Measurements from ENCODE around the gene SEMA4G. TPM values are rescaled to one million over a fixed set of nuclear protein-coding genes. Genes with fewer than 3 reads are reported as not detected.
A peak's percentile ranks its signal among the peaks of the same experiment; 100 is the strongest.

Gene SEMA4G
- total and polyA plus RNA-seq, 2 of the 13 experiments (the other 11 are each of a cell fraction or from before 2014, with no cell fraction given), result 46.2 to 207 TPM

DNA sequence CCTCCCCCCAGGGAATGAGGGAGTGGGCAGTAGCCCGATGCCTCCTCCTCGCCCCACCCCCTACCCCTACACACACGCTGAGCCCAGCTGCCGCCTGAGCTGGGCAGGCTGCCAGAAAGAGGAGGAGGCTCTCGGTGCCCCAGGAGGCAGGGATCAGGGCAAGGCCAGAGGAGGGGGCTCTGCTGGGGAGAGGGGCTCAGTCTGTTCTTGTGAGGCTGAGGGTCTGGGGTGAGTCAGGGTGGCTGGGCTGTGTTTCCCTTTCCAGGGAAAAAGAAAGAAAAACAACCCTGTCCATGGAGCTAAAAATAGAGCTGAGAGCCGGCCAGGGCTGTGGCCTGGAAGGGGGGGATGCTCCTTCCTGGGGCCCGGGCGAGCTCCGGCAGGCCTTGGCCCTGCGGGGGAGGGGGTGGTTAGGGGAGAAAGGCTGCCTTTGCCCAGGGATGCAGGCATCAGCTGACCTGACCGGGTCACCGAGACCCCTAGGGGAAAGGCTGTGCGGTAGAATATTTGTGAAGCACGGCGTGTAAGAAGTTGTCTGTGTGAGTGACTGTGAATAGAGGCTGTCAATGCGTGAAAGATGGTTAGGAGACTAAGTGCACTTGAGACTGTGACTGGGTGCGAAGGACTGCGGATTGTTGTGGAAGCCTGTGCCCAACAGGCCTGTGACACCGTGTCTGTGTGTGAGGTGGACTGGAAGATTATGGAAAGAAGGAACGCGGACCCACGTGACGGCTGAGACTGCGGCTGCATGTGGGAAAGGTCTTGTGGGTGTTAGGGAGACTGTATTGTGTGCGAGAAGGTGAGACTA, 29.1 kb downstream of the SEMA4G start (continued):
- TF ChIP-seq YEATS4 (CRISPR knock-in tag; IDR thresholded peaks at IDR 0.05; ENCODE audit: borderline replicate concordance), result no peak
- no peak; the same call in 1 of the 2 replicates for TF ChIP-seq NKX3-1 (CRISPR knock-in tag; IDR thresholded peaks at IDR 0.05)
- TF ChIP-seq BCL3 (CRISPR knock-in tag; IDR thresholded peaks at IDR 0.05), result no peak
- no peak for TF ChIP-seq ZBTB43 (CRISPR knock-in tag; conservative IDR thresholded peaks at IDR 0.05)
- peak; percentile 87; the same call in 1 of the 2 replicates for TF ChIP-seq ZNF326 (CRISPR knock-in tag; IDR thresholded peaks at IDR 0.05; ENCODE audit: borderline replicate concordance)
- TF ChIP-seq MYPOP (CRISPR knock-in tag; IDR thresholded peaks at IDR 0.05), result no peak
- TF ChIP-seq ZNF180 (CRISPR knock-in tag; IDR thresholded peaks at IDR 0.05; ENCODE audit: borderline replicate concordance, low read depth), result no peak
- no peak for TF ChIP-seq RAD21 (CRISPR knock-in tag; IDR thresholded peaks at IDR 0.05)
- no peak for TF ChIP-seq ZNF12 (CRISPR knock-in tag; IDR thresholded peaks at IDR 0.05)
- TF ChIP-seq ZXDC (CRISPR knock-in tag; IDR thresholded peaks at IDR 0.05), result no peak
- no peak for TF ChIP-seq NFRKB (IDR thresholded peaks at IDR 0.05)
- TF ChIP-seq, protein P1, sequence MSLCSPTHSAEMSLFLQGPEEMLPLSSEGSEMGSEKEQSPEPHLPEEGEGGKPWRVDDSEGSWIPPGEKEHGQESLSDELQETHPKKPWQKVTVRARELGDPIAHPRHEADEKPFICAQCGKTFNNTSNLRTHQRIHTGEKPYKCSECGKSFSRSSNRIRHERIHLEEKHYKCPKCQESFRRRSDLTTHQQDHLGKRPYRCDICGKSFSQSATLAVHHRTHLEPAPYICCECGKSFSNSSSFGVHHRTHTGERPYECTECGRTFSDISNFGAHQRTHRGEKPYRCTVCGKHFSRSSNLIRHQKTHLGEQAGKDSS (CRISPR knock-in tag; IDR thresholded peaks at IDR 0.05; ENCODE audit: borderline replicate concordance, low read depth), result peak; percentile 3; the same call in 1 of the 2 replicates
- no peak for TF ChIP-seq POGZ (CRISPR knock-in tag; IDR thresholded peaks at IDR 0.05)
- TF ChIP-seq ZNF224 (CRISPR knock-in tag; IDR thresholded peaks at IDR 0.05), result no peak
- TF ChIP-seq ZNF678 (CRISPR knock-in tag; IDR thresholded peaks at IDR 0.05), result no peak
- no peak for TF ChIP-seq REPIN1 (CRISPR knock-in tag; IDR thresholded peaks at IDR 0.05; ENCODE audit: borderline replicate concordance, low read depth)
- TF ChIP-seq ZNF878 (CRISPR knock-in tag; IDR thresholded peaks at IDR 0.05), result 0 out of 2 replicates have a peak, but pooled peaks have one; percentile 19
- TF ChIP-seq, protein P2, sequence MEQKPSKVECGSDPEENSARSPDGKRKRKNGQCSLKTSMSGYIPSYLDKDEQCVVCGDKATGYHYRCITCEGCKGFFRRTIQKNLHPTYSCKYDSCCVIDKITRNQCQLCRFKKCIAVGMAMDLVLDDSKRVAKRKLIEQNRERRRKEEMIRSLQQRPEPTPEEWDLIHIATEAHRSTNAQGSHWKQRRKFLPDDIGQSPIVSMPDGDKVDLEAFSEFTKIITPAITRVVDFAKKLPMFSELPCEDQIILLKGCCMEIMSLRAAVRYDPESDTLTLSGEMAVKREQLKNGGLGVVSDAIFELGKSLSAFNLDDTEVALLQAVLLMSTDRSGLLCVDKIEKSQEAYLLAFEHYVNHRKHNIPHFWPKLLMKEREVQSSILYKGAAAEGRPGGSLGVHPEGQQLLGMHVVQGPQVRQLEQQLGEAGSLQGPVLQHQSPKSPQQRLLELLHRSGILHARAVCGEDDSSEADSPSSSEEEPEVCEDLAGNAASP (CRISPR knock-in tag; IDR thresholded peaks at IDR 0.05; ENCODE audit: borderline replicate concordance), result no peak
